DOHH2 (cell line): ENCODE measurements around the gene SPN.
"Not testable (repeated sequence)": the region's sequence is repeated elsewhere in the genome, so short reads cannot be mapped to it uniquely, and the experiment has no call there.

Experiments
- CTCF ChIP-seq: fragments of 200-600 bp; sonication (generic); IDR thresholded peaks from one replicate; pipeline ENCODE4 v1.5.1; 2014; ENCODE audit warnings: antibody characterized with exemption, mild to moderate bottlenecking, low read depth, low read length; ENCODE audit not compliant: poor library complexity, severe bottlenecking
- EZH2phosphoT487 ChIP-seq: fragments of 200-600 bp; sonication (generic); IDR thresholded peaks from 2 replicates; pipeline ENCODE4 v1.6.1; 2017; ENCODE audit warnings: borderline replicate concordance, mild to moderate bottlenecking, antibody characterized with exemption, low read length, moderate library complexity, mixed read lengths

GRCh38 chr16:29709657-29710056, 46.6 kb downstream of the SPN start:
- not testable (repeated sequence) for TF ChIP-seq CTCF, EZH2phosphoT487
